ENCODE measurements around the gene SMIM35. TPM values are rescaled to one million over a fixed set of nuclear protein-coding genes. Genes with fewer than 3 reads are reported as not detected.

The SMIM35 gene
- total RNA-seq, 4 donors from 2014 or later, result not detected

DNA sequence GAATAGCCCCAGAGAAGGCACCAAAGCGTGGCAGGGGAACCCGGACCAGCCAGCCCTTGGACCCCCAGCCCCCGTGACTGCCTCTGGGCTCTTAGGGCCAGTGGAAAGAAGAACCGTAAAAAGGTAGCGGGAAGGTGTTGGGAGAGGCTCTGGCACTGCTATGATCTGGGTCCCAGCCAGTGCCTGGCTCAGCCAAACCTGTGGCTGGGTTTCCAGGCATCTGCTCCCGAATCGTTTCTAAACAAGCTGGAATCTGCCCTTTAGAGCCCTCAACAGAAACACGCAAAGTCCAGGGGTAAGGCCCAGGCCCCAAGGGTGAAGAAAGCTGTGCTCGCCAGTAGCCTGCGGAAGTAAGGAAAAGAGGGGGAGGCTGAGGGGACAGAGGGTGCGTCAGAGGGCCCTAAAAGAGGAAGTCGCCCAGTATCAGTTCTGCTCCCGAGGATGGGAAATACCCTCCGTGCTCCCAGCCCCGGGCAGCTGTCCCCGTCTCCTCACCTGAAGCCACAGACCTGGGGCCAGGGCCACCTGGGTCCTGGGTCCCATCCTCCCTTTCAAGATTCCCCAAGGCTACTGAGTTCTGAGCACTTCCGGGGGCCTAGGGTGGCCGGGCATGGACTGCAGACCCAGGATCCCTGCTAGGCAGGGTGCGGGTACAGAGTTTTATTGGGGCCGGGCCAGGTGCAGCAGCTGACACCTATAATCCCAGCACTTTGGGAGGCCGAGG lies 75.9 kb downstream of the SMIM35 start:
- Histone ChIP-seq H3K4me1 (peaks cover 0 to 23% (median 0%) of the 10 kb centered on the region in 4 donors), H3K27ac (peak overlapping the region; percentile 65 to 81 (median 73)), H3K27me3 (no peaks in the 10 kb centered on the region), H3K36me3 (no peaks in the 10 kb centered on the region), H3K9me3 (no peaks in the 10 kb centered on the region), H3K4me3 (no peak overlapping the region)
- TF ChIP-seq POLR2AphosphoS5 (IDR thresholded peaks at IDR 0.05) (peak in 2 of 3 donors; percentile 6 to 55), POLR2A (IDR thresholded peaks at IDR 0.05) (no peak), EP300 (IDR thresholded peaks at IDR 0.05; ENCODE audit: low read depth) (peak; percentile 47), CTCF (IDR thresholded peaks at IDR 0.05) (no peak)
- intact Hi-C loops (cut with DNase I; ENCODE audit: low total_unique reads), result no loop called here
- in situ Hi-C loops (cut with MboI; ENCODE audit: low pct_ligation_motif_present in 1 of 4, low pct_unique_long_range_greater_than_20kb in 1 of 4, low sequenced_read_pairs in 3 of 4), result no loop called here
- DNase-seq, result peak; percentile 82
- WGBS, 2 donors (ENCODE audit: low coverage in 1 of 2), result 72 to 80% methylated on average over 1 to 21 of the region's 21 CpGs

DNA sequence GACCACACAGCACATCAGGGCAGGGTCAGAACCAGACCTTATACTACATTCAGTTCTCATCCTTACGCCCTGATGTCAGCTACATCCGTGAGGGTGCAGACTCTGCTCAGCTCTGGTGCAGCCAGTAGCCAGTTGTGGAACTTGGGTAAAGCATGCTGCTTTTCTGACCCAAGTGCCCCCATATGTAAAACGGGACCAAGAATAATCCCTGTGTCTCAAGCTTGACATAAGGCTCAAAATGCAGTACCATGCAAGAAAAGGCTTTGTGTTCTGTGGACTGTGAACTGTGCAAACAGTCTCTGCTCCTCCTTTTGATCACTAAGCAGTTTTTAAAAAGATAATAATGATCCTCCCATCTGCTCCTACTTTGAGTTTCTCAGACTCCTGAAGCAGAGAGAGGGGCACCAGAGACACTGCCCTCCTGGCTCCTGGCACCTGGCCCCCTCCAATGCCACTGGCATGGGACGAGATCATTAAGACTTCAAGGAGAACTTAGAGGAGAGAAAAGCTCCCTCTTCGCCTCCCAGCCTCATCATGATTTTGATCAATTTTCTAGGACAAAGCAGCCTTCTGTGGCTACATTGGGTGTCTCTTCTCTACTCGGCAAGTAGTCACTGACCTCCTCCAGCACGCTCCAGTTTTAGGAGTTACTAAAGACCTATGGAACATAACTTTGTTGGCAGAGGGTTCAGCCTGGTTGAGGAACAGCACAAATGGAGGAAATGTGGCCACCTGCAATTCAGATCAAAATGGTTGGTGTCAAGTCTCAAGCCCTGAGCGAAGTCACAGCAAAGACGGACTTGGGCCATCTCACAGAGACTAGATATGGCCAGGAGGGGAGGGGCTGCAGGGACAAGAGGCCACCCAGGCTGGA lies 76.7 kb downstream of the SMIM35 start:
- intact Hi-C loops (cut with DNase I; ENCODE audit: low total_unique reads) (no loop called here), in situ Hi-C loops (cut with MboI; ENCODE audit: low pct_ligation_motif_present in 1 of 4, low pct_unique_long_range_greater_than_20kb in 1 of 4, low sequenced_read_pairs in 3 of 4) (no loop called here)
- Histone ChIP-seq H3K4me1 (peaks cover 0 to 20% (median 0%) of the 10 kb centered on the region in 4 donors), H3K9me3 (no peaks in the 10 kb centered on the region), H3K27me3 (no peaks in the 10 kb centered on the region), H3K27ac (peak overlapping the region; percentile 65 to 81 (median 73)), H3K4me3 (no peak overlapping the region), H3K36me3 (no peaks in the 10 kb centered on the region)
- WGBS, 2 donors (ENCODE audit: low coverage in 1 of 2), result 60 to 78% methylated on average over 4 to 9 of the region's 9 CpGs
- TF ChIP-seq CTCF (IDR thresholded peaks at IDR 0.05), result no peak
- no peak for TF ChIP-seq POLR2A (IDR thresholded peaks at IDR 0.05)
- TF ChIP-seq EP300 (IDR thresholded peaks at IDR 0.05; ENCODE audit: low read depth), result no peak
- TF ChIP-seq POLR2AphosphoS5 (IDR thresholded peaks at IDR 0.05), result no peak
- no peak for DNase-seq

DNA sequence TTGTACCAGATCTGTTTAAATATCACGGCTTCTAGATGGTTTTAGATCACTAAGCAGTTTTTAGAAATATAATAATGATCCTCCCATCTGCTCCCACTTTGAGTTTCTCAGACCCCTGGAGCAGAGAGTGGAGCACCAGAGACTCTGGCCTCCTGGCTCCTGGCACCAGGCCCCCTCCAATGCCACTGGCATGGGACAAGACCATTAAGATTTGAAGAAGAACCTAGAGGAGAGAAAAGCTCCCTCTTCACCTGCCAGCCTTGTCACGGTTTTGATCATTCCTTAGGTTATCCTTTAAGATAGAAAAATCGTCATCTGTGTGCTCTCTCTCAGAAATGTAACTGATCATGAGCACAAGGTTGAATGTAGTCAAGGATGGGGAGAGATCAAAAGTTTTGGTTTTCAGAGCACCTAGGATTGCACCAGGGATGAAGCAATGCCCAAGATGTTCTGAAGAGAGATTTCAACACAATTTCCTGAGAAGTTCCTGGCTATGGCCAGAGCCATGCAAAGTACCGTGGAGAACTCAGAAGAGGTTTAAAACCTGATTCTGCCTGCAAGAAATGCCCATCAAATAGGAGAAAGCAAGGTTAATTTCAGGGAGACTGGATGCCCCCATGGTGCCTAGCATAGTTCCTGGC lies 78.4 kb downstream of the SMIM35 start:
- H3K4me3 ChIP-seq, result no peak overlapping the region
- TF ChIP-seq POLR2A (IDR thresholded peaks at IDR 0.05), result no peak
- TF ChIP-seq EP300 (IDR thresholded peaks at IDR 0.05; ENCODE audit: low read depth), result no peak
- no peak for TF ChIP-seq POLR2AphosphoS5 (IDR thresholded peaks at IDR 0.05)
- TF ChIP-seq CTCF (IDR thresholded peaks at IDR 0.05), result no peak
- peaks cover 0 to 20% (median 2%) of the 10 kb centered on the region in 4 donors for H3K4me1 ChIP-seq
- H3K27me3 ChIP-seq, result no peaks in the 10 kb centered on the region
- H3K9me3 ChIP-seq, result no peaks in the 10 kb centered on the region
- in situ Hi-C loops (cut with MboI; ENCODE audit: low pct_ligation_motif_present in 1 of 4, low pct_unique_long_range_greater_than_20kb in 1 of 4, low sequenced_read_pairs in 3 of 4) (no loop called here), intact Hi-C loops (cut with DNase I; ENCODE audit: low total_unique reads) (no loop called here)
- H3K36me3 ChIP-seq, result no peaks in the 10 kb centered on the region
- peak overlapping the region; percentile 70 to 76 (median 72) for H3K27ac ChIP-seq
- no peak for DNase-seq
- 65 to 80% methylated on average over 4 of the region's 4 CpGs for WGBS, 2 donors (ENCODE audit: low coverage in 1 of 2)

Measured in transverse colon (tissue), 4 donors.